ENCODE data around the gene PFN1.
A peak's percentile ranks its signal among the peaks of the same experiment; 100 is the strongest.

PFN1 gene

GRCh38 chr17:4969047-4969550 lies 20.8 kb upstream of the PFN1 start:
- no peak for TF ChIP-seq GABPA (IDR thresholded peaks at IDR 0.05; ENCODE audit: low read depth)
- no peak for TF ChIP-seq REST (IDR thresholded peaks at IDR 0.05; ENCODE audit: insufficient replicate concordance, low read depth)
- no peak for TF ChIP-seq CTCF (IDR thresholded peaks at IDR 0.05; ENCODE audit: insufficient read depth, low read length)
- no peak for TF ChIP-seq SPI1 (IDR thresholded peaks at IDR 0.05; ENCODE audit: borderline replicate concordance, low read depth)
- no peak for TF ChIP-seq POLR2AphosphoS5 (IDR thresholded peaks at IDR 0.05; ENCODE audit: low read depth)
- Histone ChIP-seq H3K4me3 (replicated peaks; ENCODE audit: insufficient read depth, low read length) (no peak overlapping the region), H3K27ac (replicated peaks) (peak overlapping the region; percentile 91), H3K27me3 (ENCODE audit: insufficient read depth, poor library complexity, severe bottlenecking) (no peaks in the 10 kb centered on the region)
- DNase-seq (ENCODE audit: low read depth in 1 of 2, low spot score in 1 of 2), result peak; percentile 15 to 73

GRCh38 chr17:4968486-4969046 lies 20.2 kb upstream of the PFN1 start:
- Histone ChIP-seq H3K27me3 (ENCODE audit: insufficient read depth, poor library complexity, severe bottlenecking) (no peaks in the 10 kb centered on the region), H3K27ac (replicated peaks) (peak overlapping the region; percentile 91), H3K4me3 (replicated peaks; ENCODE audit: insufficient read depth, low read length) (peak overlapping the region; percentile 58)
- DNase-seq (ENCODE audit: low read depth in 1 of 2, low spot score in 1 of 2), result no peak
- TF ChIP-seq REST (IDR thresholded peaks at IDR 0.05; ENCODE audit: insufficient replicate concordance, low read depth), result no peak
- no peak for TF ChIP-seq POLR2AphosphoS5 (IDR thresholded peaks at IDR 0.05; ENCODE audit: low read depth)
- TF ChIP-seq SPI1 (IDR thresholded peaks at IDR 0.05; ENCODE audit: borderline replicate concordance, low read depth), result no peak
- no peak for TF ChIP-seq CTCF (IDR thresholded peaks at IDR 0.05; ENCODE audit: insufficient read depth, low read length)
- no peak for TF ChIP-seq GABPA (IDR thresholded peaks at IDR 0.05; ENCODE audit: low read depth)

- no peak for TF ChIP-seq GABPA (IDR thresholded peaks at IDR 0.05; ENCODE audit: low read depth)
- peak; percentile 54 for TF ChIP-seq POLR2AphosphoS5 (IDR thresholded peaks at IDR 0.05; ENCODE audit: low read depth)
- DNase-seq (ENCODE audit: low read depth in 1 of 2, low spot score in 1 of 2), result peak; percentile 82 to 89
- peak within 1 kb of the TSS; percentile 58 for H3K4me3 ChIP-seq (replicated peaks; ENCODE audit: insufficient read depth, low read length)
- no peaks in the 10 kb centered on the region for H3K27me3 ChIP-seq (ENCODE audit: insufficient read depth, poor library complexity, severe bottlenecking)
- H3K27ac ChIP-seq (replicated peaks), result peak within 1 kb of the TSS; percentile 91
These were observed 19.5 kb upstream of the PFN1 start, which contains the start of gene SPAG7 for GRCh38 chr17:4967539-4968485. Gene SPAG7 (minus strand): TSS chr17:4967817. CDS start chr17:4967804, 13 bp downstream.
